Naive B cell (primary cell): ENCODE results near the gene KISS1R. TPM values are rescaled to one million over a fixed set of nuclear protein-coding genes. Genes with fewer than 3 reads are reported as not detected.

Experiments used
- ATAC-seq, 2 donors: fragments of 150-1000 bp; cut with Tn5 transposase; 2 replicates each; pipeline ENCODE4 v1.10.0; 2021; ENCODE audit warnings: low read depth in 2 of 2, mild to moderate bottlenecking in 2 of 2, moderate library complexity in 2 of 2
- DNase-seq: peaks from one replicate; pipeline ENCODE4 v3.0.0; 2022
- H3K27ac Mint-ChIP-seq, 6 donors: one replicate each; pipeline ENCODE4 v1.8.0; 2020 to 2022; ENCODE audit warnings: mild to moderate bottlenecking in 6 of 6, mixed read lengths in 6 of 6, moderate library complexity in 5 of 6, inconsistent platforms in 2 of 6
- H3K27me3 Mint-ChIP-seq, 3 donors: one replicate each; pipeline ENCODE4 v1.8.0; 2021 to 2022; ENCODE audit warnings: mixed read lengths in 3 of 3, mild to moderate bottlenecking in 1 of 3
- H3K36me3 Mint-ChIP-seq, 2 donors: one replicate each; pipeline ENCODE4 v1.8.0; 2020 to 2022; ENCODE audit warnings: mixed read lengths in 2 of 2, inconsistent platforms in 1 of 2, mild to moderate bottlenecking in 1 of 2
- H3K4me1 Mint-ChIP-seq, 3 donors: one replicate each; pipeline ENCODE4 v1.8.0; 2020 to 2022; ENCODE audit warnings: mixed read lengths in 3 of 3, inconsistent platforms in 1 of 3, mild to moderate bottlenecking in 1 of 3, moderate library complexity in 1 of 3
- H3K4me3 Mint-ChIP-seq, 8 donors: one replicate each; pipeline ENCODE4 v1.8.0; 2020 to 2022; ENCODE audit warnings: mild to moderate bottlenecking in 8 of 8, mixed read lengths in 8 of 8, moderate library complexity in 8 of 8, inconsistent platforms in 2 of 8
- H3K9me3 Mint-ChIP-seq, 7 donors: one replicate each; pipeline ENCODE4 v1.8.0; 2020 to 2022; ENCODE audit warnings: mixed read lengths in 7 of 7, mild to moderate bottlenecking in 5 of 7, inconsistent platforms in 2 of 7, moderate library complexity in 1 of 7
- polyA plus RNA-seq, 6 donors: library from polyadenylated mRNA; unstranded; fragments of 300-500 nt; fragmentation: Illumina TruSeq; gene quantifications; one replicate each; pipeline ENCODE4 v1.2.3, GENCODE V29; 2021; ENCODE audit warnings: low read depth in 6 of 6

The KISS1R gene
- polyA plus RNA-seq, 6 donors from 2014 or later, result 0.17 to 0.42 (median 0.33) TPM; not detected in 2

- Mint-ChIP-seq H3K27ac (peak overlapping the region in 4 of 6 donors; percentile 27 to 87 (median 68)), H3K27me3 (no peaks in the 10 kb centered on the region), H3K9me3 (no peaks in the 10 kb centered on the region), H3K4me3 (no peak overlapping the region), H3K4me1 (peaks cover 10 to 20% (median 12%) of the 10 kb centered on the region in 3 donors), H3K36me3 (no peaks in the 10 kb centered on the region)
- peak in 1 of 2 donors; percentile 64 for ATAC-seq
- no peak for DNase-seq
Measured at GRCh38 chr19:898663-899062, 18.5 kb upstream of the KISS1R start.

GRCh38 chr19:899336-900042, 17.6 kb upstream of the KISS1R start:
- Mint-ChIP-seq H3K36me3 (no peaks in the 10 kb centered on the region), H3K9me3 (no peaks in the 10 kb centered on the region), H3K27me3 (no peaks in the 10 kb centered on the region), H3K4me1 (peaks cover 15 to 17% (median 17%) of the 10 kb centered on the region in 3 donors), H3K27ac (peak overlapping the region in 1 of 6 donors; percentile 52), H3K4me3 (no peak overlapping the region)
- DNase-seq (no peak), ATAC-seq (no peak)

GRCh38 chr19:900043-900301, 17.2 kb upstream of the KISS1R start:
- ATAC-seq (peak; percentile 14 to 16), DNase-seq (no peak)
- Mint-ChIP-seq H3K4me1 (peaks cover 15 to 22% (median 21%) of the 10 kb centered on the region in 3 donors), H3K36me3 (no peaks in the 10 kb centered on the region), H3K27me3 (no peaks in the 10 kb centered on the region), H3K9me3 (no peaks in the 10 kb centered on the region), H3K4me3 (no peak overlapping the region), H3K27ac (peak overlapping the region in 1 of 6 donors; percentile 49)

GRCh38 chr19:900302-901111, 16.6 kb upstream of the KISS1R start:
- Mint-ChIP-seq H3K9me3 (no peaks in the 10 kb centered on the region), H3K36me3 (no peaks in the 10 kb centered on the region), H3K4me1 (peaks cover 12 to 25% (median 21%) of the 10 kb centered on the region in 3 donors), H3K27ac (peak overlapping the region in 2 of 6 donors; percentile 49 to 57), H3K4me3 (no peak overlapping the region), H3K27me3 (no peaks in the 10 kb centered on the region)
- DNase-seq, result no peak
- peak; percentile 23 to 43 for ATAC-seq

- Mint-ChIP-seq H3K4me3 (peak overlapping the region in 1 of 8 donors; percentile 22), H3K9me3 (no peaks in the 10 kb centered on the region), H3K4me1 (peaks cover 9 to 35% (median 29%) of the 10 kb centered on the region in 3 donors), H3K36me3 (no peaks in the 10 kb centered on the region), H3K27ac (peak overlapping the region in 2 of 6 donors; percentile 39 to 49), H3K27me3 (no peaks in the 10 kb centered on the region)
- ATAC-seq (no peak), DNase-seq (no peak)
Measured at GRCh38 chr19:901216-902092, 15.7 kb upstream of the KISS1R start.

- ATAC-seq, result no peak
- Mint-ChIP-seq H3K4me3 (no peak overlapping the region), H3K27me3 (no peaks in the 10 kb centered on the region), H3K27ac (peak overlapping the region in 1 of 6 donors; percentile 42), H3K9me3 (no peaks in the 10 kb centered on the region), H3K36me3 (no peaks in the 10 kb centered on the region), H3K4me1 (peaks cover 9 to 40% (median 35%) of the 10 kb centered on the region in 3 donors)
- DNase-seq, result no peak
Measured at GRCh38 chr19:902093-902370, 15.1 kb upstream of the KISS1R start.

GRCh38 chr19:902446-903226, 14.5 kb upstream of the KISS1R start:
- H3K36me3 Mint-ChIP-seq, result no peaks in the 10 kb centered on the region
- peaks cover 13 to 46% (median 41%) of the 10 kb centered on the region in 3 donors for H3K4me1 Mint-ChIP-seq
- ATAC-seq (no peak), DNase-seq (no peak)
- H3K4me3 Mint-ChIP-seq, result no peak overlapping the region
- H3K27me3 Mint-ChIP-seq, result no peaks in the 10 kb centered on the region
- no peaks in the 10 kb centered on the region for H3K9me3 Mint-ChIP-seq
- H3K27ac Mint-ChIP-seq, result peak overlapping the region in 2 of 6 donors; percentile 27 to 78

- no peaks in the 10 kb centered on the region for H3K36me3 Mint-ChIP-seq
- H3K4me1 Mint-ChIP-seq, result peaks cover 14 to 49% (median 42%) of the 10 kb centered on the region in 3 donors
- H3K4me3 Mint-ChIP-seq, result no peak overlapping the region
- ATAC-seq, result no peak
- no peaks in the 10 kb centered on the region for H3K9me3 Mint-ChIP-seq
- peak overlapping the region in 2 of 6 donors; percentile 52 to 80 for H3K27ac Mint-ChIP-seq
- H3K27me3 Mint-ChIP-seq, result no peaks in the 10 kb centered on the region
- DNase-seq, result no peak
Measured at GRCh38 chr19:903266-903797, 13.8 kb upstream of the KISS1R start.

GRCh38 chr19:904545-904944, 12.6 kb upstream of the KISS1R start:
- Mint-ChIP-seq H3K4me3 (peak overlapping the region in 1 of 8 donors; percentile 59), H3K27ac (peak overlapping the region in 4 of 6 donors; percentile 37 to 83 (median 71))
- ATAC-seq, result no peak

GRCh38 chr19:906480-906879, 10.7 kb upstream of the KISS1R start:
- no peaks in the 10 kb centered on the region for H3K27me3 Mint-ChIP-seq
- peaks cover 0 to 6% of the 10 kb centered on the region in 2 donors for H3K36me3 Mint-ChIP-seq
- H3K4me3 Mint-ChIP-seq, result peak overlapping the region; percentile 42 to 92 (median 83)
- peak overlapping the region; percentile 96 to 100 (median 99) for H3K27ac Mint-ChIP-seq
- ATAC-seq (peak; percentile 10 to 19), DNase-seq (peak; percentile 60)
- peaks cover 32 to 75% (median 54%) of the 10 kb centered on the region in 3 donors for H3K4me1 Mint-ChIP-seq
- H3K9me3 Mint-ChIP-seq, result no peaks in the 10 kb centered on the region

More at GRCh38 chr19:904545-904944, 12.6 kb upstream of the KISS1R start:
- Mint-ChIP-seq H3K27me3 (no peaks in the 10 kb centered on the region), H3K36me3 (peaks cover 0 to 4% of the 10 kb centered on the region in 2 donors), H3K4me1 (peaks cover 25 to 61% (median 53%) of the 10 kb centered on the region in 3 donors), H3K9me3 (no peaks in the 10 kb centered on the region)
- no peak for DNase-seq

- ATAC-seq (peak; percentile 31 to 39), DNase-seq (peak; percentile 73)
- H3K27ac Mint-ChIP-seq, result peak overlapping the region; percentile 96 to 100 (median 99)
- no peaks in the 10 kb centered on the region for H3K27me3 Mint-ChIP-seq
- no peaks in the 10 kb centered on the region for H3K9me3 Mint-ChIP-seq
- peaks cover 32 to 75% (median 54%) of the 10 kb centered on the region in 3 donors for H3K4me1 Mint-ChIP-seq
- H3K4me3 Mint-ChIP-seq, result peak overlapping the region; percentile 50 to 92 (median 80)
- H3K36me3 Mint-ChIP-seq, result peaks cover 0 to 6% of the 10 kb centered on the region in 2 donors
Measured at GRCh38 chr19:907183-907853, 9.8 kb upstream of the KISS1R start.
